Measurements from ENCODE around the gene ST6GAL1.
"Not testable (repeated sequence)": the region's sequence is repeated elsewhere in the genome, so short reads cannot be mapped to it uniquely, and the experiment has no call there.

Gene ST6GAL1

GRCh38 chr3:187006864-187007630 lies 76.7 kb downstream of the ST6GAL1 start:
- no peaks in the 10 kb centered on the region for H3K27me3 ChIP-seq (ENCODE audit: insufficient read depth, low read depth)
- H4K20me1 ChIP-seq (ENCODE audit: insufficient read depth) = no peaks in the 10 kb centered on the region
- no peak overlapping the region for H3K4me2 ChIP-seq
- H2AFZ ChIP-seq (ENCODE audit: low read depth) = no peak overlapping the region
- no peak overlapping the region for H3K27ac ChIP-seq
- no peaks in the 10 kb centered on the region for H3K36me3 ChIP-seq (ENCODE audit: insufficient read depth)
- no peak overlapping the region for H3K9ac ChIP-seq
- no peaks in the 10 kb centered on the region for H3K4me1 ChIP-seq (ENCODE audit: low read depth, poor library complexity, severe bottlenecking)
- TF ChIP-seq CTCF (conservative IDR thresholded peaks at IDR 0.05; ENCODE audit: low read depth, low read length) = no peak
- H3K4me3 ChIP-seq (IDR thresholded peaks at IDR 0.05; ENCODE audit: insufficient read depth, low read depth, low read length) = no peak overlapping the region
- H3K79me2 ChIP-seq (ENCODE audit: insufficient read depth, low read depth) = no peaks in the 10 kb centered on the region

GRCh38 chr3:187010382-187010781 lies 80.1 kb downstream of the ST6GAL1 start:
- not testable (repeated sequence) for H3K36me3 ChIP-seq (ENCODE audit: insufficient read depth); H2AFZ ChIP-seq (ENCODE audit: low read depth); H3K9ac ChIP-seq; H3K27ac ChIP-seq; H3K4me2 ChIP-seq; H4K20me1 ChIP-seq (ENCODE audit: insufficient read depth); H3K4me3 ChIP-seq (IDR thresholded peaks at IDR 0.05; ENCODE audit: insufficient read depth, low read depth, low read length); H3K27me3 ChIP-seq (ENCODE audit: insufficient read depth, low read depth); H3K4me1 ChIP-seq (ENCODE audit: low read depth, poor library complexity, severe bottlenecking); H3K79me2 ChIP-seq (ENCODE audit: insufficient read depth, low read depth)

GRCh38 chr3:187011915-187012314 lies 81.6 kb downstream of the ST6GAL1 start:
- no peaks in the 10 kb centered on the region for H3K79me2 ChIP-seq (ENCODE audit: insufficient read depth, low read depth)
- H2AFZ ChIP-seq (ENCODE audit: low read depth) = no peak overlapping the region
- no peak overlapping the region for H3K9ac ChIP-seq
- H3K36me3 ChIP-seq (ENCODE audit: insufficient read depth) = no peaks in the 10 kb centered on the region
- no peaks in the 10 kb centered on the region for H3K4me1 ChIP-seq (ENCODE audit: low read depth, poor library complexity, severe bottlenecking)
- no peak overlapping the region for H3K27ac ChIP-seq
- no peak overlapping the region for H3K4me2 ChIP-seq
- no peak for TF ChIP-seq CTCF (conservative IDR thresholded peaks at IDR 0.05; ENCODE audit: low read depth, low read length)
- no peaks in the 10 kb centered on the region for H3K27me3 ChIP-seq (ENCODE audit: insufficient read depth, low read depth)
- no peak overlapping the region for H3K4me3 ChIP-seq (IDR thresholded peaks at IDR 0.05; ENCODE audit: insufficient read depth, low read depth, low read length)
- no peaks in the 10 kb centered on the region for H4K20me1 ChIP-seq (ENCODE audit: insufficient read depth)

GRCh38 chr3:187012609-187013051 lies 82.3 kb downstream of the ST6GAL1 start:
- no peaks in the 10 kb centered on the region for H4K20me1 ChIP-seq (ENCODE audit: insufficient read depth)
- H3K27me3 ChIP-seq (ENCODE audit: insufficient read depth, low read depth) = no peaks in the 10 kb centered on the region
- H3K36me3 ChIP-seq (ENCODE audit: insufficient read depth) = no peaks in the 10 kb centered on the region
- no peak for TF ChIP-seq CTCF (conservative IDR thresholded peaks at IDR 0.05; ENCODE audit: low read depth, low read length)
- H3K27ac ChIP-seq = no peak overlapping the region
- no peak overlapping the region for H2AFZ ChIP-seq (ENCODE audit: low read depth)
- H3K4me2 ChIP-seq = no peak overlapping the region
- no peak overlapping the region for H3K4me3 ChIP-seq (IDR thresholded peaks at IDR 0.05; ENCODE audit: insufficient read depth, low read depth, low read length)
- no peak overlapping the region for H3K9ac ChIP-seq
- H3K4me1 ChIP-seq (ENCODE audit: low read depth, poor library complexity, severe bottlenecking) = no peaks in the 10 kb centered on the region
- H3K79me2 ChIP-seq (ENCODE audit: insufficient read depth, low read depth) = no peaks in the 10 kb centered on the region

GRCh38 chr3:187013159-187013716 lies 82.9 kb downstream of the ST6GAL1 start:
- H3K79me2 ChIP-seq (ENCODE audit: insufficient read depth, low read depth) = no peaks in the 10 kb centered on the region
- TF ChIP-seq CTCF (conservative IDR thresholded peaks at IDR 0.05; ENCODE audit: low read depth, low read length) = no peak
- H3K27ac ChIP-seq = no peak overlapping the region
- H3K4me2 ChIP-seq = no peak overlapping the region
- no peaks in the 10 kb centered on the region for H4K20me1 ChIP-seq (ENCODE audit: insufficient read depth)
- H3K4me1 ChIP-seq (ENCODE audit: low read depth, poor library complexity, severe bottlenecking) = no peaks in the 10 kb centered on the region
- H3K4me3 ChIP-seq (IDR thresholded peaks at IDR 0.05; ENCODE audit: insufficient read depth, low read depth, low read length) = no peak overlapping the region
- no peaks in the 10 kb centered on the region for H3K36me3 ChIP-seq (ENCODE audit: insufficient read depth)
- no peaks in the 10 kb centered on the region for H3K27me3 ChIP-seq (ENCODE audit: insufficient read depth, low read depth)
- no peak overlapping the region for H3K9ac ChIP-seq
- H2AFZ ChIP-seq (ENCODE audit: low read depth) = no peak overlapping the region

Data from KMS-11 (cell line).